Activated naive CD8-positive, alpha-beta T cell treated with anti-CD3 and anti-CD28 coated beads for 36 hours (primary cell): Measurements from ENCODE around the gene PEX14. TPM values are rescaled to one million over a fixed set of nuclear protein-coding genes. Genes with fewer than 3 reads are reported as not detected.

Experiments
- DNase-seq: peaks from one replicate; pipeline ENCODE4 v3.0.0; 2021
- H3K27ac Mint-ChIP-seq: one replicate; pipeline ENCODE4 v1.8.0; 2022; ENCODE audit warnings: mild to moderate bottlenecking, moderate library complexity, mixed read lengths
- H3K27me3 Mint-ChIP-seq: one replicate; pipeline ENCODE4 v1.8.0; 2022; ENCODE audit warnings: mild to moderate bottlenecking, mixed read lengths
- H3K36me3 Mint-ChIP-seq: one replicate; pipeline ENCODE4 v1.8.0; 2021; ENCODE audit warnings: mild to moderate bottlenecking, mixed read lengths
- H3K4me1 Mint-ChIP-seq: one replicate; pipeline ENCODE4 v1.8.0; 2021; ENCODE audit warnings: mixed read lengths
- H3K4me3 Mint-ChIP-seq: one replicate; pipeline ENCODE4 v1.8.0; 2022; ENCODE audit warnings: mild to moderate bottlenecking, moderate library complexity, mixed read lengths
- H3K9me3 Mint-ChIP-seq: one replicate; pipeline ENCODE4 v1.8.0; 2022; ENCODE audit warnings: mixed read lengths
- total RNA-seq, 2 experiments: library from RNA; stranded (reverse); gene quantifications; one replicate each; pipeline ENCODE4 v1.2.3, GENCODE V29; 2021

PEX14 gene
- total RNA-seq, 2 experiments from 2014 or later, result 19.1 to 19.6 TPM

DNA sequence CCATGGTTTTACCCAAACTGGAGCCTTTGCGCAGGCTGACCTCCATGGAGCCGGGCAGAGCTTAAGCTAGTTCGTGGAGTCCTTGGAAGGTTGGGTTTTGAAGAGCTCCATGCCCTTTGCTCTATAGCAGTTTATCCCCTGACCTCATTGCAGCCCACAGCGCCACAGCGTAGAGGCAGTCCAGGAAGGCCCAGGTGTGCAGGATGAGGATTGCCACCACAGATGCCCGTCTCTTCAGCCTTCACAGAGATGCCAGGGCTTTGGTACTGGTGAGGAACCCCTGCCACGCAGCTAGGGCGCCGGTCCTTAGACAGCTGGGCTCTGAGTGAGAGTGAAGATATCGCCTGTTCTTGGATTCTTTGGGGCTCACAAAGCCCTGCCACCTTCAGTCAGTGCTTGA lies 138.6 kb downstream of the PEX14 start:
- Mint-ChIP-seq H3K27ac (no peak overlapping the region), H3K4me1 (peaks cover 3% of the 10 kb centered on the region), H3K27me3 (no peaks in the 10 kb centered on the region), H3K36me3 (no peaks in the 10 kb centered on the region), H3K4me3 (no peak overlapping the region), H3K9me3 (no peaks in the 10 kb centered on the region)
- no peak for DNase-seq

DNA sequence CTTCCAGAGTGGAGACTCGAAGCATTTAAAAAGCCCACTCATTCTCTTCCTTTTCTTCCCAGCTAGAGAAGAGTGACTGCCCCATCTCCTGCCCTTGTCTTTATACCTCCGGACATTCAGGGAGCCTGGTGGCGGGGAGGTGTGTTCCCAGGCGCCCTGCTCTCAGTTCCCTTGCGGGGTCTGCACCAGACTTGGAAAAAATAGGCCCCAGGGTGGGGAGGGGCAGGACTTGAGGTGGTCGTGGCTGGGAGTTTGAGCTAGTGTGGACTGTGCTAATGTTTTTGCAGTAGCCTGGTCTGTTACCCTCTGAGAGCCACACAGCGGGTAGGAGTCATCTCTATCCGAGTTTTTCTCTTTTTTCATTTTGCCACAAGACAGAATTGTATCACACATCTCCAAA lies 139.1 kb downstream of the PEX14 start:
- no peak for DNase-seq
- Mint-ChIP-seq H3K4me1 (peaks cover 3% of the 10 kb centered on the region), H3K27me3 (no peaks in the 10 kb centered on the region), H3K36me3 (no peaks in the 10 kb centered on the region), H3K4me3 (no peak overlapping the region), H3K9me3 (no peaks in the 10 kb centered on the region), H3K27ac (no peak overlapping the region)

DNA sequence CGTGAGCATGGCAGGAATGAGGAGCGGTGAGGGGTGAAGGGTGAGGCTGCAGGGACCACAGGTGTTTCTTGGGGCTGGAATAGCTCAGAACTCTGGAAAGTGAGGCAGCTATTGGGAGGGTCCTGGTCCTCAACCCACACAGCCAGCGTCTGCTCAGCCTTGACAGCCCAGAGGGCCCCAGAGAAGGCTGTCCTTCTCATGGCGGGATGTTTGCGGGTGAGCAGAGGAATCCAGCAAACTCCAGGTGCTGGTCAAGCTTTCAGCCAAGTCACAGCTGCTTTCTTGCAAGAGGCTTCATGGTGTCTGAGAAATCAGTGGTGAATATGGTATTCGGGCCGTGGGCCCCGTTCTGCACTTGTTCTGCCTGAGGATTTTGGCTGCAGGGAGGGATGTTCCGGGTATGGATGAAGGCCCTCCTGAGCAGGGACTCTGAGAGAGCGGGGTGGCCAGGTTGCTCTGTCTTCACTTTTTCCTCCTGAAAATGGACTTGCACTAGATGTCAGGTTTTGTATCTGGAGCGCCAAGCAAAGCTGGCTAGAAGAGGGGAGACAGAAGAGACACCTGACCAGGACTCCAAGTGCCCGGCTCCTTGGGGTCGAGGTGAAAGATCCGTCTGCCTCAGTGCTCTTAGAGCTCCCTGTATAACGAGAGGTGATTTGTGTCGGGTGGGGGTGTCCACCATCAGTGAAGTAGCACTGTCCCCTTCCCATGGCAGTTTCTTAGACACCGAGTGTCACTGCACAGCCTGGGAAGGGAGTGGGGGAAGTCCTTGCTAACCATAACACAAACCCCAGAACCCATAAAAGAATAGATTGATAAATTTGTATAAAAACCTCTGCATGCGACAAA lies 139.9 kb downstream of the PEX14 start:
- peaks cover 3% of the 10 kb centered on the region for H3K4me1 Mint-ChIP-seq
- no peaks in the 10 kb centered on the region for H3K27me3 Mint-ChIP-seq
- no peak overlapping the region for H3K4me3 Mint-ChIP-seq
- no peaks in the 10 kb centered on the region for H3K9me3 Mint-ChIP-seq
- H3K36me3 Mint-ChIP-seq, result no peaks in the 10 kb centered on the region
- H3K27ac Mint-ChIP-seq, result no peak overlapping the region
- DNase-seq, result no peak

DNA sequence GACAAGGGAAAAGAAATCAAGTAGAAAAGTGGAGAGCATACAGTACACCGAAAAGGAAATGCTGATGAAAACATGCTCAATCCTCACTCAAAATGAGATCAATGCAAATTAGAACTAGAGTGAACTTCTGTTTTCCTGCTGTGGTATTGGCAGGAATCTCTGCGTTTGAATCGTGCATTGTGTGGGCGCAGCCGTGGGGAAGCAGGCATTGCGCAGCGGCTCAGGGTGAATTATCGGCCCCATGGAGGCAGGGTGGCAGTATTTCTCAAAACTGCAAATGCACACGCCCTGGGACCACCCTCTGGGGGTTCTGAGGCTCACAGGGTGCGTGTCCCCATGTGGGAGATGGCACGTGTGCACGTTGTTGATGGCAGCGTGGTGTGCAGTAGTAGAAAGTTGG lies 140.6 kb downstream of the PEX14 start:
- peaks cover 3% of the 10 kb centered on the region for H3K4me1 Mint-ChIP-seq
- H3K27me3 Mint-ChIP-seq, result no peaks in the 10 kb centered on the region
- H3K9me3 Mint-ChIP-seq, result no peaks in the 10 kb centered on the region
- no peak overlapping the region for H3K27ac Mint-ChIP-seq
- no peak overlapping the region for H3K4me3 Mint-ChIP-seq
- no peaks in the 10 kb centered on the region for H3K36me3 Mint-ChIP-seq
- no peak for DNase-seq

DNA sequence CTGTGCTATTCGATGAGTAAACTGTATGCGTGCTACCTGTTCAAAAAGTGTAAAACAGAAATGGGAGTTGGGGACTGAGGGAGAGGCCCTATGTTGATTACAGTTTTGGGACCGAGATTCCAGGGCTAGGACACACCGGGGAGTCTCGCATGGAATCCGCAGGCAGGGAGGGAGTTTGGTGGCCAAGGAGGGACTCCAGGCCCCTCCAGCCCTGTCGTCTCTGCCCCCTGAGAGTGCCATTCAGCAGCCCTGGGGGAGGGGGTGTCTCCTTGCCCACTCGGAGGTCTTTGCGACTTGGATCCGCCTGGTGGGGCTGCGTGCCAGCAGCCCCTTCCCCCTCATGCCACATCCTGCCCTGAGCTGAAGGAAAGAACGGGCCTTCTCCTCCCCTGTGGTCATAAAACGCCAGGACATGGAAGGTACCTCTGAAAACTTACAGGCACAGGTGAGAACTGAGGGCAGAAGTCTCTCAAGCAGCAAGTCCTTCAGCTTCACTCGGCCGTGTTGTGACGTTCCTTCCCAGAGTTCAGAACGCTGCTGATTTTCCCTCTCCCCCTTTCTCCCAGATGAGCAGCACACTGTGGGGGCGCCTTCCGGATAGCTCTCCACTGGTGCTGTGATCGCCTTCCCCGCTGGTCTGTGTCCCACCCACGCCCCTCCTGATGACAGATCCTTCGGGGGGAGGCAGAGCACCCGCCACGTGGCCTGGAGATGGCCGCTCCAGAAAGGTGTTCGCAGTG lies 141.4 kb downstream of the PEX14 start:
- no peaks in the 10 kb centered on the region for H3K27me3 Mint-ChIP-seq
- no peaks in the 10 kb centered on the region for H3K36me3 Mint-ChIP-seq
- H3K9me3 Mint-ChIP-seq, result no peaks in the 10 kb centered on the region
- H3K4me1 Mint-ChIP-seq, result peaks cover 1% of the 10 kb centered on the region
- no peak overlapping the region for H3K4me3 Mint-ChIP-seq
- no peak overlapping the region for H3K27ac Mint-ChIP-seq
- no peak for DNase-seq

DNA sequence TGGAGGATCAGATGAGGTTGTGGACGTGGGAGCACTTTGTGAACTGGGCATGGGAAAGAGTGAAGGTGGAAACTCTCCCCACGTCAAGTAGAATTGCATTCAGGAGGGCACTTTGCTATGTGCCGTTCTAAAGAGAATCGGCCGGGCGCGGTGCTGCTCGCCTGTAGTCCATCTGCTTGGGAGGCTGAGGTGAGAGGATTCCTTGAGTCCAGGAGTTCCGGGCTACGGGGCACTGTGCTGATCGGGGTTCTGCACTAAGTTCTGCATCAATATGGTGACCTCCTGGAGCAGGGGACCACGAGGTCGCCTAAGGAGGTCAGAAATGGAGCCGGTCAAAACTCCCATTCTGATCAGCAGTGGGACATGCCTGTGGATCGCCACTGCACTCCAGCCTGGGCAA lies 141.9 kb downstream of the PEX14 start:
- no peak overlapping the region for H3K27ac Mint-ChIP-seq
- H3K9me3 Mint-ChIP-seq, result no peaks in the 10 kb centered on the region
- DNase-seq, result no peak
- H3K4me1 Mint-ChIP-seq, result peaks cover 1% of the 10 kb centered on the region
- H3K4me3 Mint-ChIP-seq, result no peak overlapping the region
- H3K36me3 Mint-ChIP-seq, result no peaks in the 10 kb centered on the region
- no peaks in the 10 kb centered on the region for H3K27me3 Mint-ChIP-seq

DNA sequence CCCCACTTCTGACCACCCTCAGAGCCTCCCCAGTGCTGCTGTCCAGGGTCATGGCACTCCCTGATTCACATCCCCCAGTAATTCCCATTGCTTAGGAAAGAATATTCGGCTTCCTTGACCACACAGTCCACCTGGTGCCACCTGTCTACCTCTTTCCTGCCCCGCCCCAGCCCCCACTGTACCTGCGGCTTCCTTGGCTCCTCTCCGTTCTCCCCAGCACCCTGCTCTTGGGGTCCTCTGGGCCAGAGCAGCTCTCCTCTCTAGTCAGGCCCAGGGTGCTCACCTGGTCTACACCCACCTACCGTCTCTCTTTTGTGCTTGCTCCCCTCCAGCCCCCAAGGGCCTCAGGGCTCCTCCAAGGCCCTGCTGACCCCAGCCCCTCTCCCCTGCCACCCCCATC lies 142.6 kb downstream of the PEX14 start:
- Mint-ChIP-seq H3K9me3 (no peaks in the 10 kb centered on the region), H3K27me3 (no peaks in the 10 kb centered on the region), H3K36me3 (no peaks in the 10 kb centered on the region), H3K4me1 (peaks cover 1% of the 10 kb centered on the region), H3K4me3 (no peak overlapping the region), H3K27ac (no peak overlapping the region)
- no peak for DNase-seq

DNA sequence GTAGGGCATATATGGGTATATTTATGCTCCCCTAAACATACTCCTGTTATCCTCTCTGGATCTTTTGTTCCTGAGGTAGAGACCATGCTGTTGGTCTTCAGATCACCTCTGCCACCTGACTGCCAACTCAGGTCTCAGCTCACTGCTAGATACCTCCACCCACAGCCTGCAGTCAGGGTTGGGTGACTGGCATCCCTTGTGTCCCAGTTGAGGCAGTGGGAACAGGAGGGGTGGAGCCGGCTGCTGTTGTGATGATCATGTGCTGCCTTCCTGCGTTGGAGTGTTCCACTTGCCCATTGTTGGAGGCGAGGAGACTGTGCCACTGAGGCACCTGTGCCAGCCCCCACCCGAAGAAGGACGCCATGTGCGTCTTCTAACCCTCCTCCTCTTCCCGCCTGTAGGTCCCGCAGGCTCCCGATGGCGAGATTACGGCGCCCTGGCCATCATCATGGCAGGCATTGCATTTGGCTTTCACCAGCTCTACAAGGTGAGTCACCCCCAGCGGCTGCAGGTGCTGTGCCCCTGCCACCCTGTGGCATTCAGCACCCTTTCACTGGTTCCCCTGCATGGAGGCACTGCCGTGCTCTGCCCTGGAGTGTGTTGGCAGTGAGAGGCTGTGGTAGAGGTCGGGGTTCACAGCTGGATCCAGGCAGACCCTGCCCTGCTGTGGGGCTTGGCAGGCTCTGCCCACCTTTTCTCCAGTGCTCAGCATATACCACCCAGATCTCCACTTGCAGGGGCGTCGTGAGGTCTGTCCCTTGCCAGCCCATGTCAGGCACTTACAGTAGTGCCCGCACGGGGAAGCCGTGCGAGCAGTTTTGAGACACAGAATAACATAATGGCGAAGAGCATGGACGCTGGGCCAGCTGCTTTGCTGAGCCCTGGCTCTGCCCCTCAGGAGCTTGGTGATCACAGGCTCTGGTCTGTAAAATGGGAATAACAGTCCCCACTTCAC lies 143.5 kb downstream of the PEX14 start:
- Mint-ChIP-seq H3K27me3 (no peaks in the 10 kb centered on the region), H3K4me1 (no peaks in the 10 kb centered on the region), H3K36me3 (no peaks in the 10 kb centered on the region), H3K27ac (no peak overlapping the region), H3K9me3 (no peaks in the 10 kb centered on the region), H3K4me3 (no peak overlapping the region)
- DNase-seq, result no peak

DNA sequence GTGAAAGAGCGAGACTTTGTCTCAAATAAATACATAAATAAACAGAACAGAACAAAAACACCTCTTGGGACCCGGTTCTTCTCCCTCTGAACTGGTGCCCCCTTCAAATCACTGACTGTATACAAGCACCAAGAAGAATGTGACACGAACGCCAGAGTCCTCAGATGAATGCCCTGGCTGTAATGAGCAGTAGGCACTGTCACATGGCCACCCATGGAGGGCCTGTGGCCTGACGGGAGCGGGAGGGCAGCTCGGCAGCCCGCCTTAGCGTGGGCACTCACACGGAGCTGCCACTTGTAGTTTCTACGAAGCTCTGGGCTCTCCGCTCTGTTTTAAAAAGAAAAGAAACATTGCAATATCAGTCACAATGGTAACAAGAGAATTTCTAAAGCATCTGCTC lies 146.0 kb downstream of the PEX14 start:
- Mint-ChIP-seq H3K27ac (no peak overlapping the region), H3K36me3 (no peaks in the 10 kb centered on the region), H3K9me3 (no peaks in the 10 kb centered on the region), H3K27me3 (no peaks in the 10 kb centered on the region), H3K4me1 (no peaks in the 10 kb centered on the region), H3K4me3 (no peak overlapping the region)
- no peak for DNase-seq

DNA sequence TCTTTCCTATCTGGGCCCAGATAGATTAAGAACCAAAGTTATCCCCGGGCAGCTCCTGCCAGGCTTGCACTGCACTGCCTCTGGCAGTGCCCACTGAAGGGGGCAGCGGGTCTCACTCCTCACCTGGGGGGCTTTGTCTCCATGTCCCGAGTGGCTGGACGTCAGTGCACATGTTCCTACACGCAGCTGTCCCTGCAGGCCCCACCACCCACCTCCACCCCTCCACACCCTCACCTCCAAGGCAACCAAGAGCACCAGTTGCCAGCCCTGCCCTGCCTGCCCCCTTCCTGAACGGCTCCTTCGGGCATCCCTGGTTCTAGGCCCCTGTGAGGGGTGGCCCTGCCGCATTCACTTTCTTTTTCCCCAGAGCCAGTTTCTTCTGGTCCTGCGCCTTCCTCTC lies 147.2 kb downstream of the PEX14 start:
- Mint-ChIP-seq H3K4me3 (no peak overlapping the region), H3K36me3 (no peaks in the 10 kb centered on the region), H3K9me3 (no peaks in the 10 kb centered on the region), H3K27me3 (no peaks in the 10 kb centered on the region), H3K27ac (no peak overlapping the region), H3K4me1 (no peaks in the 10 kb centered on the region)
- no peak for DNase-seq

DNA sequence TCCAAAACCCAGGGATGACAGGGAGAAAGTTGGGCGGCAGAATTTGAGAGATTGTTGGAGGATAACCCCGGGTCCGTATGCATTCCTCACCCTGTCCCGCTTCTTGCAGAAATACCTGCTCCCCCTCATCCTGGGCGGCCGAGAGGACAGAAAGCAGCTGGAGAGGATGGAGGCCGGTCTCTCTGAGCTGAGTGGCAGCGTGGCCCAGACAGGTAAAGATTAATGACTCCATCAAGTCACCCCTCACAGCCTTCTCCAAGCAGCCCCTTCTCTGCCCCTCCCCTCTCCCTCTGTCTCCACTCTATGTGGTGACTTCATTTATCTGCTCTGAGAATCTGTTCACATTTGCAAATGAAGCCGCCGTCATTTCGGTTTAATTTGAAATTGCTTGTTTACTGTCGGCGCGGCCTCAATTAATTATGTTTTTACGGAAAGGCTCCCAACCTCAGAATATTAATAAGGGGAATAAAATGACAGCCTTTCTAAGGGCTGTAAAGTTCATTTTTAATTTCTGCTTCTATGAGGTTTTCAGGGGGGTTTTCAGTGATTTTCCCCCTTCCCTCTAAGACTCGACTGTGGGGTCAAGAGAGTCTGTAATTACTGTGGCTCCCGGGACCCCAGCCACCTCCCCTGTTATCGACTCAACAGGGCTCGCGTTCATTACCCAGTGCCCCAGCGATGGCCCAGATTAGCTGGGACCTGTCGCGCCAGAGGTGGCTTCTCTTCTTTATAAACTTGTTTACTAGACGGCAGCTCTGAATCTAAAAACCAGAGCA lies 148.3 kb downstream of the PEX14 start:
- no peaks in the 10 kb centered on the region for H3K9me3 Mint-ChIP-seq
- no peaks in the 10 kb centered on the region for H3K27me3 Mint-ChIP-seq
- no peak overlapping the region for H3K4me3 Mint-ChIP-seq
- no peaks in the 10 kb centered on the region for H3K36me3 Mint-ChIP-seq
- no peak for DNase-seq
- no peak overlapping the region for H3K27ac Mint-ChIP-seq
- no peaks in the 10 kb centered on the region for H3K4me1 Mint-ChIP-seq

DNA sequence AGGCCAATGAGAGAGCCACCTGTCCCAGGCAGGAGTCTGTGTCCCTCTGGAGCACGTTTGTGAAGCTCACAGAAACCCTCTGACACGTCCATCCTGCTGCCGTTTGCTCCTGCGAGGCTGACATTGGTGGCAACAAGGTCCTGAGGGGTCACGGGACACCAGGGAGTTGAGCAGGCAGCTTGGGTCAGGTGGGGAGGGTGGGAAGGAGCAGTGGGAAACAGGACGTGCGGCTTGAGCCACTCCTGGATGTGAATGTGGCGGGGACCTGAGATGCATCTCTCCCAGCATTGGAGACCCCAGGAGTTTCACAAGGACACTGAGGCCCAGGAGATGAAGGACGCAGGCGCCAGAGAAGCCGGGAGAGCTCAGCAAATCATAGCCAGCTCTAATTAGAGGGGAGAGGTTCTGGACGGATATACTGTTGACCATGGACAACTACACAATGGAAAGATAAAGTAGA lies 149.0 kb downstream of the PEX14 start:
- no peak overlapping the region for H3K27ac Mint-ChIP-seq
- no peaks in the 10 kb centered on the region for H3K9me3 Mint-ChIP-seq
- no peaks in the 10 kb centered on the region for H3K4me1 Mint-ChIP-seq
- H3K36me3 Mint-ChIP-seq, result no peaks in the 10 kb centered on the region
- H3K4me3 Mint-ChIP-seq, result no peak overlapping the region
- no peaks in the 10 kb centered on the region for H3K27me3 Mint-ChIP-seq
- DNase-seq, result no peak

DNA sequence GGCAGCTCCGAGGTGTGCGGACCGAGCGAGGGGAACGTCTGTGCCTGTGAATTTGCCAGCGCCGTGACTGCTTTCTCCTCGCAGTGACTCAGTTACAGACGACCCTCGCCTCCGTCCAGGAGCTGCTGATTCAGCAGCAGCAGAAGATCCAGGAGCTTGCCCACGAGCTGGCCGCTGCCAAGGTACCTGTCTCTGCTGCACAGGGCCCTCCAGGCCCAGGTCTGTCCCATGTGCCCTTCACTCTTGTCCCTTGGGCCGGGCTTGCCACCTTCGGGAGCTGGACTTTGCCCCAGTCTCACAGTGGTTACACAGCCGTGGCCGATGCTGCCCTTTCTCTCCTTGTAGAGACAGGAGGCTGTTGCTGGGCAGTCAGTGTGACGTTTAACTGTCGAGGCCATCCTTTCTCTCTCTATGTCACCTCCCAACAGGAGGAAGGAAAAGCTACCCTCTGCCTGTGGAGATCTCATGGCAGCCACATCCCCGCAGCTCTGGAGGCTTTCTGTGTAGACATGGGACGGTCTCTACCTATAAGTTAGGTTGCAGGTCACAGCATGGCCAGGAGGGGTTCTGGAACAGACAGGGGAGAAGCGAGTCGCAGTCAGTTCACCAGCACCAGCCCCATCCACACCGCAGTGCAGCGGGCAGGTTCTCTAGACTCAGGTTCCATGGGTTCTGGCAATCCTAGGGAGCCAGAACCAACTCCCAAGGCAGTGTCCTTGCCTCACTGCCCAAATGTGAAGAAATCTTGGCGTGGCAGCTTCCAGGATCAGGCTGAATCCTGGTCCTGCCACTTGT lies 149.7 kb downstream of the PEX14 start:
- Mint-ChIP-seq H3K27ac (no peak overlapping the region), H3K4me3 (no peak overlapping the region), H3K27me3 (no peaks in the 10 kb centered on the region), H3K4me1 (no peaks in the 10 kb centered on the region), H3K9me3 (no peaks in the 10 kb centered on the region), H3K36me3 (peaks cover 2% of the 10 kb centered on the region)
- no peak for DNase-seq

DNA sequence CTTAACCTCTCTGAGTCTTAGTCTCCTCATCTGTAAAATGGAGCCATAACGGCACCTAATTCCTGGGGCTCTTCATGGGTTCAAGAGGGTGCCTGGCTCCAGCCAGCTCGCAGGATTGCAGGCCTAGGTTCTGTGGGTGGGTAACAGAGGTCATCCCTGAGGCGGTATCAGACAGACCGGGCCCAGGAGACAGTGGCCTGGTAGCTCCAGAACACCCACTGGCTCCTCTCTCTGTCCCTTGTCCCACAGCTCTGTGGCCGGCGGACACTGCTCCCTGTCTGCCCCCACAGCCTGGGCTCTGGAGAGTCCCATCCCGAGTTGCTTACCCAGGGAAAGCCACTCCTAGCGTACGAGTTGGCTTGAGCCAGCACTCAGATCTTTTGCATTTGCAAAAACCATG lies 150.3 kb downstream of the PEX14 start:
- no peak overlapping the region for H3K27ac Mint-ChIP-seq
- H3K27me3 Mint-ChIP-seq, result no peaks in the 10 kb centered on the region
- no peak for DNase-seq
- H3K9me3 Mint-ChIP-seq, result no peaks in the 10 kb centered on the region
- no peak overlapping the region for H3K4me3 Mint-ChIP-seq
- no peaks in the 10 kb centered on the region for H3K4me1 Mint-ChIP-seq
- peaks cover 4% of the 10 kb centered on the region for H3K36me3 Mint-ChIP-seq
